ENCODE results near the gene NAA15.
"Not testable (repeated sequence)": the region's sequence is repeated elsewhere in the genome, so short reads cannot be mapped to it uniquely, and the experiment has no call there.

Gene NAA15

GRCh38 chr4:139410312-139410711, 109.0 kb downstream of the NAA15 start:
- H3K4me3 Mint-ChIP-seq: no peak overlapping the region
- peaks cover 57% of the 10 kb centered on the region for H3K36me3 Mint-ChIP-seq (ENCODE audit: low read depth)
- no peaks in the 10 kb centered on the region for H3K4me1 Mint-ChIP-seq
- peaks cover 19% of the 10 kb centered on the region for H3K9me3 Mint-ChIP-seq
- no peak for TF ChIP-seq CTCF (IDR thresholded peaks at IDR 0.05; ENCODE audit: unreplicated experiment in 3 of 3)
- no peak overlapping the region for H3K27ac Mint-ChIP-seq
- no peaks in the 10 kb centered on the region for H3K27me3 Mint-ChIP-seq (ENCODE audit: low read depth)

DNA sequence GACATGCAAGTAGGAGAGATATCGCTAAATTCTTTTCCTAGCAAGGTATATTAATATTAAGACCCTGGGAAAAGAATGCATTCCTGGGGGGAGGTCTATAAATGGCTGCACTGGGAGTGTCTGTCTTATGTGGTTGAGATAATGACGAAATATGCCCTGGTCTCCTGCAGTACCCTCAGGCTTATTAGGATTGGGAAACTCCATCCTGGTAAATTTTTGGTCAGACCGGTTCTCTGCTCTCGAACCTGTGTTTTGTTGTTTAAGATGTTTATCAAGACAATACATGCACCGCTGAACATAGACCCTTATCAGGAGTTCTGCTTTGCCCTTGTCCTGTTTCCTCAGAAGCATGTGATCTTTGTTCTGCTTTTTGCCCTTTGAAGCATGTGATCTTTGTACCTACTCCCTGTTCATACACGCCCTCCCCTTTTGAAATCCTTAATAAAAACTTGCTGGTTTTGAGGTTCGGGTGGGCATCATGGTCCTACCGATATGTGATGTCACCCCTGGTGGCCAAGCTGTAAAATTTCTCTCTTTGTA, 113.4 kb downstream of the NAA15 start:
- not testable (repeated sequence) for H3K4me1 Mint-ChIP-seq; H3K4me3 Mint-ChIP-seq; H3K27me3 Mint-ChIP-seq (ENCODE audit: low read depth); H3K27ac Mint-ChIP-seq
- Mint-ChIP-seq H3K36me3 (ENCODE audit: low read depth) (peaks cover 74% of the 10 kb centered on the region), H3K9me3 (peaks cover 33% of the 10 kb centered on the region)

DNA sequence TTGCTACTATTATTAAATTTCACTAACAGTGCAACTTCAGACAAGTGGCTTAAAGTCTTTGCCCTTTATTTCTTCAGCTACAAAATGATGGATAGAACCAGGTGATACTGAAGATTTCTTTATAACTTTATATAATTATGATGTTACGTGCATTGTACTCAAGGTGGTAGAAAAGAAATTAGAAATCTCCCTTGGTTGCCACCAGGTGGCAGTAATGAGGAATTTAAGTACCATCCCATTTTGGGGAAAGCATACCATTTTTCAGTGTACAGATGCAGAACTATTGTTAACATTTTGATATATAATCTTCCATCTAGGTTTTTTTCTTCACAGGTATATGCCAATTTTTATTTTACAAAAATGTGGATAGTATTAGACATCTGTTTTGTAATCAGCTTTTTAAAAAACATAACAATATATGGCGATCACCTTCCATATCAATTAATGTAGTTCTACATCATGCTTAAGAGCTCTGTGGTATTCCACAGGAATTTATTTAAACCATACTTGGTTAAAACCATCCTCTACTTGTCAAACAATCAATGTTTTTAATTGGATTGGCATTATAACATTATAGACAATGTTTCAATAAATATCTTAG, 114.9 kb downstream of the NAA15 start:
- H3K36me3 Mint-ChIP-seq (ENCODE audit: low read depth): peaks cover 80% of the 10 kb centered on the region

DNA sequence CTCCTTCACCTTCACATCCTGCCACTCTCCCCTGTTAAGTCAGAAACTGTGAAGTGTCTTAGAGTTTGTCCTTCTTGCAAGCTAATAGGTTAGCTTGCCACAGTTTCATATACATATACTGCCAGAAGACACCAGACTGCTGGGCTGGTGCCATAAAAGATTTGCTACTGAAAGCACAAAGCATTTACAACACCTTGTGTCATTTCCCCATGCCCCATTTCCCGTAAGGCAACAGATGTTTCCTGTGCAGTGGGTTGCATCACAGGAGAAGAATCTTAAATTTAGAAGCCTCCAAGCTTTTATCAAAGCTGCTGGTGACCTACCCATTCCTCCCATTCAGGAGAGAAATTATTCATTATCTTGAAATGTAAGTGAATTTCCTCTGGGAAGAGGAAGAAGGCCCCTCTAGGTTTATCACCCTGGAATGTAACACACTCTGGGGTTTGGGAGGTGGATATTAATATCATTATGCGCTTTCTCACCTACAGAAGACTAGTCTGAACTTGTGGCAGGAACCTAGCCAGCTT, 118.1 kb downstream of the NAA15 start:
- Mint-ChIP-seq H3K4me3 (no peak overlapping the region), H3K27me3 (ENCODE audit: low read depth) (no peaks in the 10 kb centered on the region), H3K27ac (peak overlapping the region in 2 of 3 experiments; percentile 19 to 49), H3K9me3 (peaks cover 52% of the 10 kb centered on the region), H3K4me1 (peaks cover 4% of the 10 kb centered on the region), H3K36me3 (ENCODE audit: low read depth) (peaks cover 79% of the 10 kb centered on the region)
- no peak for TF ChIP-seq CTCF (IDR thresholded peaks at IDR 0.05; ENCODE audit: unreplicated experiment in 3 of 3)

More for the DNA sequence above, 114.9 kb downstream of the NAA15 start:
- peak; percentile 56 to 67 (median 62) for TF ChIP-seq CTCF (IDR thresholded peaks at IDR 0.05; ENCODE audit: unreplicated experiment in 3 of 3)
- Mint-ChIP-seq H3K27me3 (ENCODE audit: low read depth) (no peaks in the 10 kb centered on the region), H3K27ac (no peak overlapping the region), H3K9me3 (peaks cover 41% of the 10 kb centered on the region), H3K4me1 (peaks cover 4% of the 10 kb centered on the region), H3K4me3 (no peak overlapping the region)

- H3K4me3 Mint-ChIP-seq: no peak overlapping the region
- H3K9me3 Mint-ChIP-seq: peaks cover 53% of the 10 kb centered on the region
- TF ChIP-seq CTCF (IDR thresholded peaks at IDR 0.05; ENCODE audit: unreplicated experiment in 3 of 3): no peak
- H3K36me3 Mint-ChIP-seq (ENCODE audit: low read depth): peaks cover 78% of the 10 kb centered on the region
- no peaks in the 10 kb centered on the region for H3K27me3 Mint-ChIP-seq (ENCODE audit: low read depth)
- peaks cover 4% of the 10 kb centered on the region for H3K4me1 Mint-ChIP-seq
- no peak overlapping the region for H3K27ac Mint-ChIP-seq
These were observed 119.3 kb downstream of the NAA15 start for GRCh38 chr4:139420652-139421051.

- no peaks in the 10 kb centered on the region for H3K4me1 Mint-ChIP-seq
- H3K9me3 Mint-ChIP-seq: peaks cover 75% of the 10 kb centered on the region
- H3K4me3 Mint-ChIP-seq: no peak overlapping the region
- TF ChIP-seq CTCF (IDR thresholded peaks at IDR 0.05; ENCODE audit: unreplicated experiment in 3 of 3): no peak
- no peak overlapping the region for H3K27ac Mint-ChIP-seq
- H3K27me3 Mint-ChIP-seq (ENCODE audit: low read depth): no peaks in the 10 kb centered on the region
- peaks cover 94% of the 10 kb centered on the region for H3K36me3 Mint-ChIP-seq (ENCODE audit: low read depth)
These were observed 134.8 kb downstream of the NAA15 start for GRCh38 chr4:139436122-139436521.
